SU-DHL-6 (cell line): ENCODE measurements around the gene TOMM34.

Source experiments
- EZH2phosphoT487 ChIP-seq: fragments of 200-600 bp; sonication (generic), shearing (Covaris generic); conservative IDR thresholded peaks from 2 replicates; pipeline ENCODE4 v1.6.1; 2018; ENCODE audit warnings: mild to moderate bottlenecking, antibody characterized with exemption, low read length, moderate library complexity, mixed read lengths
- TF ChIP-seq, protein P1 (sequence below): fragments of 200-600 bp; sonication (generic); IDR thresholded peaks from one replicate; pipeline ENCODE4 v1.5.1; 2017; ENCODE audit warnings: antibody characterized with exemption, mild to moderate bottlenecking, low read length, moderate library complexity; ENCODE audit not compliant: insufficient read depth, poor library complexity, severe bottlenecking

DNA sequence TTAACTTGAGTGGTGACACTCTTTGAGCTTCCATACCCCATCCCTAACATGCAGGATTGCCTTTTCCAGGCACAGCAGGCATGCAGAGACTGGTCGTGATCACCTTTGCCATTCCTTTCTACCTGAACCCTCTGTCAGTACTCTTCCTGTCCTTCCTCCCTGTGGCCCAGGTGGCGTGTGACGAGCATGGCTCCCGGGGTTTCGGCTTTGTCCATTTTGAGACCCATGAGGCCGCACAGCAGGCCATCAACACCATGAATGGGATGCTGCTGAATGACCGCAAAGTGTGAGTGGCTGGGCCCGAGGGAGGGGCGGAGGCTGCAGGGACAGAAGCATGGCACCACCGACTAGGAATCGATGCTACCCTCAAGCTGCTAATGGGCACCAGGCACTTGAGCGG is 43.6 kb downstream of the TOMM34 start:
- TF ChIP-seq, protein P1, sequence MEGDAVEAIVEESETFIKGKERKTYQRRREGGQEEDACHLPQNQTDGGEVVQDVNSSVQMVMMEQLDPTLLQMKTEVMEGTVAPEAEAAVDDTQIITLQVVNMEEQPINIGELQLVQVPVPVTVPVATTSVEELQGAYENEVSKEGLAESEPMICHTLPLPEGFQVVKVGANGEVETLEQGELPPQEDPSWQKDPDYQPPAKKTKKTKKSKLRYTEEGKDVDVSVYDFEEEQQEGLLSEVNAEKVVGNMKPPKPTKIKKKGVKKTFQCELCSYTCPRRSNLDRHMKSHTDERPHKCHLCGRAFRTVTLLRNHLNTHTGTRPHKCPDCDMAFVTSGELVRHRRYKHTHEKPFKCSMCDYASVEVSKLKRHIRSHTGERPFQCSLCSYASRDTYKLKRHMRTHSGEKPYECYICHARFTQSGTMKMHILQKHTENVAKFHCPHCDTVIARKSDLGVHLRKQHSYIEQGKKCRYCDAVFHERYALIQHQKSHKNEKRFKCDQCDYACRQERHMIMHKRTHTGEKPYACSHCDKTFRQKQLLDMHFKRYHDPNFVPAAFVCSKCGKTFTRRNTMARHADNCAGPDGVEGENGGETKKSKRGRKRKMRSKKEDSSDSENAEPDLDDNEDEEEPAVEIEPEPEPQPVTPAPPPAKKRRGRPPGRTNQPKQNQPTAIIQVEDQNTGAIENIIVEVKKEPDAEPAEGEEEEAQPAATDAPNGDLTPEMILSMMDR = no peak
- TF ChIP-seq EZH2phosphoT487 = no peak
